Hair follicle dermal papilla cell (primary cell): ENCODE results near the gene GOT1. TPM values are rescaled to one million over a fixed set of nuclear protein-coding genes. Genes with fewer than 3 reads are reported as not detected.

Experiments
- total RNA-seq: library from RNA; depleted of rRNA; stranded (reverse); fragments of >200 nt; gene quantifications from 2 replicates; pipeline ENCODE4 v1.2.3, GENCODE V29; 2012

Gene GOT1
- total RNA-seq = 23.9 and 29.0 TPM in 2 replicates

DNA sequence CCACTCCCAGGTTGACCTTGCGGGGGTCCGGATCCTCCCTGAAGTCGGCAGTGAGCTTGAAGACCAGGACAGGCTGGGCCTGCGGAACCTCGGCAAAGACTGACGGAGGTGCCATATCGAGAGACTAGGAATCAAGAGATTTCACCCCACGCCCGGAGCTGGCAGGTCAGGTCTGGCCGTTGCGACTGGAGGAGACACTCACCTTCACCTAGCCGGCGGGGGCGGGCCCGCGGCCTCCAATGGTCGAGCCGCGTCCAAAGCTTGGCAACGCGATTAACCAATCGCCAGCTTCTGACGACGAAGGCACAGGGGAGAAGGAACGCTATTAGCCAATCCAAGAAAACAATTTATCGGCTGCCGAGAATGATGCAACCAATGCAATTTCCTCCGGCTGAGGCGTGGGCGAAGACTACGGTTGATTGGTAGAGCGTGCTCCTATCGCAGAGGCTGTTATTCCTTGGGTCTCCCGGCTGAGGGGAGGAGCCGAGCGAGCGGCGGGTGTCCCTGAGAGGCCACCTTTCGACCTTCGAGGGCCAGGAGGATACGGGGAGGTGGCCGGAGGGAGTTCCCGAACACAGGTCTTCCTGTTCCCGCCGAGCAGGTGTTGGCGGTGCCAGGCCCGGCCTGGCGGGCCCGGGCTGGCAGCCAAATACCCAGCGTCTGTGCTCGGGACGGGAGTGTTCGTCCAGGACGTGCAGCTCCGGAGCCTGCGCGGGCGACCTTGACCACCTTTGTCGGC, at the start of gene GOT1:
Gene GOT1 (minus strand): TSS at position 174 of the 739 bp plus-strand sequence. CDS start 59 bp downstream, at position 115.

Other genes with a start within 250 kb of the GOT1 start
- gene HPSE2, start 194.8 kb downstream of the GOT1 start, total RNA-seq = 0.12 and 0.32 TPM in 2 replicates
- gene CNNM1, start 101.3 kb downstream of the GOT1 start, total RNA-seq = 0.36 and 0.97 TPM in 2 replicates
- gene NKX2-3, start 102.3 kb upstream of the GOT1 start, total RNA-seq = not detected in 2 replicates
- 18.0 and 19.5 TPM in 2 replicates for gene SLC25A28, start 189.8 kb upstream of the GOT1 start, total RNA-seq
- gene ENTPD7, start 228.9 kb upstream of the GOT1 start, total RNA-seq = 43.5 and 52.9 TPM in 2 replicates